VCaP (cell line): Measurements from ENCODE around the gene NOC3L.
A peak's percentile ranks its signal among the peaks of the same experiment; 100 is the strongest.

ENCODE experiments used
- H3K27ac ChIP-seq: fragments of 450-650 bp; 2 replicates; pipeline ENCODE4 v1.5.1; 2017
- TF ChIP-seq, protein P1 (sequence below): fragments of 450-650 bp; conservative IDR thresholded peaks from 2 replicates; pipeline ENCODE4 v1.5.1; 2017; ENCODE audit warnings: mild to moderate bottlenecking, moderate library complexity

Gene NOC3L

DNA sequence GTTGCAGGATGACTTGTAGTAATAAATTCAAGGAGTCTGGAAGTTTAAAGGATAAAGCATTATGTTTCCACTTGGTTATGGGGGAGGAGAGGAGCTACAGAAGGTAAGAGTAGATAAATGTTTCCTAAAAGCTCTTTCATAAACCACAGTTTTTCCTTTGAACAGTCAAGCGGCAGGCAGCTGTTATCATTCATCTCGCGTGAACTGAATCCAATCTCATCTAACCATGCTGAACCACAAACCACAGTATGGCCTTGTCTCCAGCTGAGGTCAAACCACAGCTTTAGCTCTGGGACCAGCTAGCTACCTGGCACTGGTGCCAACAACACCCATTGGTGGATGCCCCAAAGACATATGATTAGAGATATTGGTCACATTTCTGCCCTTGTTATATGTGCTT, 63.3 kb downstream of the NOC3L start:
- TF ChIP-seq, protein P1, sequence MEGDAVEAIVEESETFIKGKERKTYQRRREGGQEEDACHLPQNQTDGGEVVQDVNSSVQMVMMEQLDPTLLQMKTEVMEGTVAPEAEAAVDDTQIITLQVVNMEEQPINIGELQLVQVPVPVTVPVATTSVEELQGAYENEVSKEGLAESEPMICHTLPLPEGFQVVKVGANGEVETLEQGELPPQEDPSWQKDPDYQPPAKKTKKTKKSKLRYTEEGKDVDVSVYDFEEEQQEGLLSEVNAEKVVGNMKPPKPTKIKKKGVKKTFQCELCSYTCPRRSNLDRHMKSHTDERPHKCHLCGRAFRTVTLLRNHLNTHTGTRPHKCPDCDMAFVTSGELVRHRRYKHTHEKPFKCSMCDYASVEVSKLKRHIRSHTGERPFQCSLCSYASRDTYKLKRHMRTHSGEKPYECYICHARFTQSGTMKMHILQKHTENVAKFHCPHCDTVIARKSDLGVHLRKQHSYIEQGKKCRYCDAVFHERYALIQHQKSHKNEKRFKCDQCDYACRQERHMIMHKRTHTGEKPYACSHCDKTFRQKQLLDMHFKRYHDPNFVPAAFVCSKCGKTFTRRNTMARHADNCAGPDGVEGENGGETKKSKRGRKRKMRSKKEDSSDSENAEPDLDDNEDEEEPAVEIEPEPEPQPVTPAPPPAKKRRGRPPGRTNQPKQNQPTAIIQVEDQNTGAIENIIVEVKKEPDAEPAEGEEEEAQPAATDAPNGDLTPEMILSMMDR = no peak
- no peak overlapping the region for H3K27ac ChIP-seq

DNA sequence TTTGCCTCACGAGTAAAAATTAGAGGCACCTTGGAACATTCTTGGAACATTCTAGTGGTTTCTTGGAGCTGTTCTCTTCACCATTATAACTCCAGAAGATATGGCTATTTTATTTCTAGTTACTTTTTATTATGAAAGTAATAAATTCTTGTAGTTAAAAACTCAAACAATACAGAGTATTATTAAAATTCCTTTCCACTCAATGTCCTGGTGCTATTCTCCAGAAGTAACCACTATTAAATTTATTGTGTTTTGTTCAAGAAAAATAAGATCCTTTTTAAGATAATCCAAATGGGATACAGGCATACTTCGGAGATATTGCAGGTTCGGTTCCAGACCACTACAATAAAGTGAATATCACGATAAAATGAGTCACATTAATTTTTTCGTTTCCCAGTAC, 68.6 kb downstream of the NOC3L start:
- TF ChIP-seq, protein P1 = no peak
- peak overlapping the region; percentile 78 for H3K27ac ChIP-seq

DNA sequence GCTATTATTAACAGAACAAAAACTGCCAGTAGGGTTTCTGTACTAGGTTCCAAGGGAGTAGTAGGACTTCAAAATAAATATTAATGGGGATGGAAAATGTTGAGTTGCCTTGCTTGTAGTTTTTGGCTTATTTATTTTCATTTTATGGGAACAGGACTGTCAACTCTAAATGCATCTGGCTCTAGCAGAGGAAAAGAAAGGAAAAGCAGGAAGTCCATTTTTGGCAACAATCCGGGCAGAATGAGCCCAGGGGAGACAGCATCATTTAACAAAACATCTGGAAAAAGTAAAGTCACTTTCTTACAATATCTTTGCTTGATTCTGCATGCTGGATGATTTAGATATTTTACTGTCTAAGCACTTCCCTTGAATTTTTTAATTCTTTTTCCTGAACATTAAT, 69.4 kb downstream of the NOC3L start:
- peak overlapping the region; percentile 78 for H3K27ac ChIP-seq
- TF ChIP-seq, protein P1 = no peak

DNA sequence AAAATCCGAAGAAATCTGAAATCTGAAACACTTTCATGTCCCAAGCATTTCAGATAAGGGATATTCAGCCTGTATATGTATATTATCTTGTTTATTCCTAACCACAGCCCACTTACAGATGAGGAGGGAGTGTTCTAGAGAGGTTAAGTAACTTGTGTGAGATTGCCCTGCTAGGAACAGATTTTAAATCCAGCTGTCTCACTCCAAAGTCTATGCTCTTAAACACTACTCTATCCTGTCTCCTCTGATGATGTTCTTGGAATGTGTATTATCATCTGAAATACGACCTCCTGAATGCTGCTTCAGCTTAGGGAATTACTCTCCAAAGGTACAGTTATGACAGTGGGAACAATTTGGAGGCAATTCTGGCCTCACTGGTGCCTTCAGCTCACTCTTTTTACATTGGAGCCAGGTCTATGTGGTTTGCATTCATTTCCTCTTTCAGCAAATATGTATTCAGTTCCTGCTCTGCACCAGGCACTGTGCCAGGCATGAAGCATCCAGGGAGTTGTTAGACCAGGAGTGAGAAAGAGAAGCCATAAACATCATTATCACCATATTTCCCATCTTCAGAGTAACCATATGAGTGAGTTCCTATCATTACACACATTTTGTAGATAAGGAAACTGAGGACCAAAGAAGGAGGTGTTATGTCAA, 70.2 kb downstream of the NOC3L start:
- TF ChIP-seq, protein P1 = no peak
- peak overlapping the region; percentile 78 for H3K27ac ChIP-seq

DNA sequence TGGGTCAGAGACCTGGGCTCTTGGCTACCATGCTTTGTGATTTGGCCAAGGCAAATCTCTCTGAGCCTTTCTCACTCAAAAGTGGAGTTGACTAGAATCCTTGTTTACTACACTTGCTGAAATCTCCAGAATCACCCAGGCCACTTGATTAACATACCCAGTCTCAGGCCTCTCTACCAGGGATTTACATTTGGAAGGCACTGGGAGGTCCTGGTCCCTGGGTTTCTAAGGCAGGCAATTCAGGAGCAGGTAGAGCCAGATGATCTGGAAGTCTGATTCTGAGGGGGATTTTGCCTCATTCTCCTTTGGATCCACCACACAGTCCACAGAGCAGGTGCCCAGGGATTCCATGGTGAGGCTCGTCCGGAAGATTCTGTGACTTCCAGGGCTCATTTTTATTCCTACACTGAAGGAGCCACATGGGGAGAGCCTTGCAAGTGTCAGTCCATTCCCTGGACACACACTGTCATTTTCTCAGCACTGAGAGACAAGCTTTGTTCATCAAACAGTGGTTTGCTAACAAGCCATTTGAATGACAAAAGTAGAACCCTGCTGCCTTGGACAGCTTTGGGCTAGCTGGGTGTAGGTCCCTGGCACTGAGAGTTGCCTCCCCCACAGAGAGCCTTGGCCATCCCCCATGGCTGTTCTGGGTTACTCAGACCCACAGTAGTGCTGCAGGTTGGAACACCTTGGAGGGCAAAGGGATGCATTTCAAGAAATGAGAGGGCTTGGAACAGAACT, 74.2 kb downstream of the NOC3L start:
- H3K27ac ChIP-seq = no peak overlapping the region
- TF ChIP-seq, protein P1 = no peak

DNA sequence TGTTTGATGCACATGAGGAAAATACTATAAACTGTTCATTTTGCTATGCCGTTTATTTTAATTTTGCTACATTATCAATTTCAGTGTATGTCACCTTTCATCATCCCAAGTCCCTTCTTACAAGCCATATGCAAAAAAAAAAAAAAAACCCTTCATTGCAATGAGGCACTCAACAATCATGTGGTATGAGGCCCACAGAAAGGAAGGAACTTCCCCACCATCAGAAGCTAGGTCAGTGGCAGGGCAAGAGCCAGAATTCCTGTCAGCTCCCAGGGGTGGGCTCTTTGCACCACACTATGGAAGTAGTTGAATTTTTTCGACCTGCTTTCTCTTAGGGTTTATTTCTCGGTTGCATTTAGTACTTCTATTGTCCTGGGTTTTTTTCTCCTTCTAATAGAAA, 75.4 kb downstream of the NOC3L start:
- TF ChIP-seq, protein P1 = no peak
- no peak overlapping the region for H3K27ac ChIP-seq

DNA sequence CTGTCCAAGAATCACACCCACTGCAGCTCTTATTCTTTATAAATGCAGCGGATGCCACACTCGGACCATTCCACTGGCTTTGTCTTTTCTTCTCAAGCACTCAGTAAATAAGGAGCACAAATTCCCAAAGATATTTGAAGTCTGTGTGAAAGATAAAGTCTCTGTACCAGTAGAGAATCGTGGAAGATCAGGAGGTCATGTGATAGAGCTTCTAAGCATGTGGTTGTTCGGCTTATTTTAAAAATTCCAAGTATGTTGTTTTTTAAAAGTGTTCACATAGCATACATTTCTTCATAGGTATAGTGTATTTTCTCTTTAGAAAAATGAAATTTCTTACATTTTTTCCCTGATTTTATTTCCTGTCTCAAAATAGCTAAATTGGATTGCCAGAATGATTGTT, 75.8 kb downstream of the NOC3L start:
- H3K27ac ChIP-seq = no peak overlapping the region
- TF ChIP-seq, protein P1 = no peak
